NCI-H2081 (cell line): Measurements from ENCODE around the gene LAMA5.

Experiments used
- DNase-seq, 2 experiments: peaks; one replicate each; lab custom pipeline; 2025; lab: John Stamatoyannopoulos, UW

LAMA5 gene

GRCh38 chr20:62267543-62267942 is 99.6 kb downstream of the LAMA5 start:
- no peak for DNase-seq

- DNase-seq, result no peak
Measured at GRCh38 chr20:62266851-62267250, 100.3 kb downstream of the LAMA5 start.

- no peak for DNase-seq
Measured at GRCh38 chr20:62266340-62266739, 100.8 kb downstream of the LAMA5 start.

GRCh38 chr20:62265365-62265764 is 101.7 kb downstream of the LAMA5 start:
- DNase-seq, result no peak

- DNase-seq, result no peak
Measured at GRCh38 chr20:62263396-62263795, 103.7 kb downstream of the LAMA5 start.

GRCh38 chr20:62262064-62262463 is 105.0 kb downstream of the LAMA5 start:
- no peak for DNase-seq

- DNase-seq, result no peak
Measured at GRCh38 chr20:62259294-62259565, 107.9 kb downstream of the LAMA5 start.
